CD4-positive, alpha-beta T cell (primary cell): ENCODE data around the gene DRAM1. TPM values are rescaled to one million over a fixed set of nuclear protein-coding genes. Genes with fewer than 3 reads are reported as not detected.
"Not testable (repeated sequence)": the region's sequence is repeated elsewhere in the genome, so short reads cannot be mapped to it uniquely, and the experiment has no call there.

ENCODE experiments used
- ATAC-seq: fragments of 200-7000 bp; cut with Tn5 transposase; one replicate; pipeline ENCODE4 v1.10.0; 2022; ENCODE audit warnings: mild to moderate bottlenecking; ENCODE audit not compliant: poor library complexity
- CTCF ChIA-PET: fragments of 350-600 bp; sonication (Branson Sonifier 250); formaldehyde crosslinking; loops from one replicate; lab custom pipeline; 2021; ENCODE audit warnings: antibody characterized with exemption, inconsistent platforms; lab: Charles Lee
- POLR2A ChIA-PET: fragments of 350-600 bp; sonication (Branson Sonifier 250); formaldehyde crosslinking; loops from one replicate; lab custom pipeline; 2021; ENCODE audit warnings: antibody characterized with exemption, inconsistent platforms; lab: Charles Lee
- DNase-seq, 14 experiments: peaks; one replicate each; pipeline ENCODE4 v3.0.0-alpha.2; 2013 to 2020; ENCODE audit warnings: mixed read lengths in 2 of 14
- H3K27ac ChIP-seq, 2 donors: one replicate each; pipeline versions ENCODE4 v1.5.1 to v1.7.0; 2013; ENCODE audit warnings: low read length in 2 of 2, low read depth in 1 of 2, mild to moderate bottlenecking in 1 of 2
- H3K27me3 ChIP-seq, 2 experiments: 1 replicate in 1 of 2; 2 replicates in 1 of 2; pipeline versions ENCODE4 v1.6.1 to v1.7.0; 2013; ENCODE audit warnings: low read length in 2 of 2, control low read depth in 1 of 2, mild to moderate bottlenecking in 1 of 2, moderate library complexity in 1 of 2; ENCODE audit not compliant: insufficient read depth in 2 of 2, control insufficient read depth in 1 of 2
- H3K36me3 ChIP-seq: one replicate; pipeline ENCODE4 v1.6.1; 2013; ENCODE audit warnings: low read length, control low read depth; ENCODE audit not compliant: insufficient read depth
- H3K4me1 ChIP-seq: one replicate; pipeline ENCODE4 v1.6.1; 2013; ENCODE audit warnings: low read length, control low read depth; ENCODE audit not compliant: insufficient read depth
- H3K4me3 ChIP-seq: one replicate; pipeline ENCODE4 v1.5.1; 2013; ENCODE audit warnings: mild to moderate bottlenecking, low read length, moderate library complexity
- H3K9me3 ChIP-seq, 2 experiments: 1 replicate in 1 of 2; 2 replicates in 1 of 2; pipeline versions ENCODE4 v1.6.1 to v1.7.0; 2013; ENCODE audit warnings: low read length in 2 of 2, mild to moderate bottlenecking in 2 of 2, control low read depth in 1 of 2, moderate library complexity in 1 of 2; ENCODE audit not compliant: control insufficient read depth in 1 of 2, insufficient read depth in 1 of 2
- H3K27ac Mint-ChIP-seq: one replicate; pipeline ENCODE4 v1.8.0; 2020; ENCODE audit warnings: mixed read lengths
- H3K27me3 Mint-ChIP-seq: one replicate; pipeline ENCODE4 v1.8.0; 2021; ENCODE audit warnings: mixed read lengths
- H3K36me3 Mint-ChIP-seq: one replicate; pipeline ENCODE4 v1.8.0; 2021; ENCODE audit warnings: low read depth, mixed read lengths
- H3K4me1 Mint-ChIP-seq: one replicate; pipeline ENCODE4 v1.8.0; 2021; ENCODE audit warnings: low read depth, mixed read lengths
- H3K4me3 Mint-ChIP-seq: one replicate; pipeline ENCODE4 v1.8.0; 2020; ENCODE audit warnings: mild to moderate bottlenecking, mixed read lengths
- H3K9me3 Mint-ChIP-seq: one replicate; pipeline ENCODE4 v1.8.0; 2020; ENCODE audit warnings: mixed read lengths
- intact Hi-C, 2 experiments: fragments of 100-400 bp; cut with DNase I in 1 of 2; cut with micrococcal nuclease in 1 of 2; formaldehyde crosslinking; loops; one replicate each; pipeline versions ENCODE4 v1.15.1 to v1.9.0; 2023 to 2025; cut with DNase I, micrococcal nuclease
- total RNA-seq, 174 experiments: library from RNA in 2 of 174; stranded (reverse) in 2 of 174; gene quantifications; one replicate each; pipeline ENCODE4 v1.2.3 and lab custom pipeline; 2021 to 2026
- TF ChIP-seq, protein P1 (sequence below): fragments of 200-600 bp; IDR thresholded peaks from one replicate; pipeline ENCODE4 v1.8.0; 2022; ENCODE audit warnings: antibody characterized with exemption, mild to moderate bottlenecking

Gene DRAM1
- total RNA-seq, 2 experiments from 2014 or later: 1.3 to 1.6 TPM

GRCh38 chr12:101862245-101862644 is 15.1 kb upstream of the DRAM1 start:
- Histone ChIP-seq H3K4me1 (no peaks in the 10 kb centered on the region), H3K27me3 (no peaks in the 10 kb centered on the region), H3K27ac (no peak overlapping the region), H3K36me3 (no peaks in the 10 kb centered on the region), H3K4me3 (no peak overlapping the region), H3K9me3 (peaks cover 0 to 8% of the 10 kb centered on the region in 2 experiments)
- Mint-ChIP-seq H3K4me3 (no peak overlapping the region), H3K9me3 (no peaks in the 10 kb centered on the region), H3K27ac (no peak overlapping the region), H3K27me3 (no peaks in the 10 kb centered on the region), H3K36me3 (no peaks in the 10 kb centered on the region), H3K4me1 (no peaks in the 10 kb centered on the region)
- ChIA-PET POLR2A (no interaction called here), CTCF (no interaction called here)
- ATAC-seq (no peak), DNase-seq (no peak)
- TF ChIP-seq, protein P1, sequence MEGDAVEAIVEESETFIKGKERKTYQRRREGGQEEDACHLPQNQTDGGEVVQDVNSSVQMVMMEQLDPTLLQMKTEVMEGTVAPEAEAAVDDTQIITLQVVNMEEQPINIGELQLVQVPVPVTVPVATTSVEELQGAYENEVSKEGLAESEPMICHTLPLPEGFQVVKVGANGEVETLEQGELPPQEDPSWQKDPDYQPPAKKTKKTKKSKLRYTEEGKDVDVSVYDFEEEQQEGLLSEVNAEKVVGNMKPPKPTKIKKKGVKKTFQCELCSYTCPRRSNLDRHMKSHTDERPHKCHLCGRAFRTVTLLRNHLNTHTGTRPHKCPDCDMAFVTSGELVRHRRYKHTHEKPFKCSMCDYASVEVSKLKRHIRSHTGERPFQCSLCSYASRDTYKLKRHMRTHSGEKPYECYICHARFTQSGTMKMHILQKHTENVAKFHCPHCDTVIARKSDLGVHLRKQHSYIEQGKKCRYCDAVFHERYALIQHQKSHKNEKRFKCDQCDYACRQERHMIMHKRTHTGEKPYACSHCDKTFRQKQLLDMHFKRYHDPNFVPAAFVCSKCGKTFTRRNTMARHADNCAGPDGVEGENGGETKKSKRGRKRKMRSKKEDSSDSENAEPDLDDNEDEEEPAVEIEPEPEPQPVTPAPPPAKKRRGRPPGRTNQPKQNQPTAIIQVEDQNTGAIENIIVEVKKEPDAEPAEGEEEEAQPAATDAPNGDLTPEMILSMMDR: no peak
- intact Hi-C loops: no loop called here

GRCh38 chr12:101863981-101864380 is 13.4 kb upstream of the DRAM1 start:
- H3K36me3 ChIP-seq: no peaks in the 10 kb centered on the region
- peaks cover 0 to 8% of the 10 kb centered on the region in 2 experiments for H3K9me3 ChIP-seq
- CTCF ChIA-PET: no interaction called here
- DNase-seq (peak in 1 of 14 experiments; percentile 31), ATAC-seq (no peak)
- Mint-ChIP-seq H3K4me3 (no peak overlapping the region), H3K36me3 (no peaks in the 10 kb centered on the region), H3K27me3 (no peaks in the 10 kb centered on the region), H3K4me1 (no peaks in the 10 kb centered on the region), H3K9me3 (no peaks in the 10 kb centered on the region), H3K27ac (no peak overlapping the region)
- no peak overlapping the region for H3K27ac ChIP-seq
- no peak overlapping the region for H3K4me3 ChIP-seq
- TF ChIP-seq, protein P1: no peak
- POLR2A ChIA-PET: interaction anchor here (0.6 kb wide), 1 partner anchor 90 kb away, joined by 3 read pairs; no protein-coding TSS in a partner anchor
- intact Hi-C loops: no loop called here
- no peaks in the 10 kb centered on the region for H3K4me1 ChIP-seq
- no peaks in the 10 kb centered on the region for H3K27me3 ChIP-seq

- peaks cover 0 to 8% of the 10 kb centered on the region in 2 experiments for H3K9me3 ChIP-seq
- Mint-ChIP-seq H3K36me3 (no peaks in the 10 kb centered on the region), H3K27ac (no peak overlapping the region), H3K4me1 (no peaks in the 10 kb centered on the region), H3K9me3 (no peaks in the 10 kb centered on the region), H3K27me3 (no peaks in the 10 kb centered on the region), H3K4me3 (no peak overlapping the region)
- no peak overlapping the region for H3K27ac ChIP-seq
- no peak for ATAC-seq
- H3K27me3 ChIP-seq: no peaks in the 10 kb centered on the region
- TF ChIP-seq, protein P1: no peak
- no peaks in the 10 kb centered on the region for H3K4me1 ChIP-seq
- ChIA-PET POLR2A (no interaction called here), CTCF (interaction anchor here (1.5 kb wide), 1 partner anchor 36 kb away, joined by 4 read pairs; the partner anchor contains the start of gene GNPTAB)
- H3K4me3 ChIP-seq: no peak overlapping the region
- H3K36me3 ChIP-seq: no peaks in the 10 kb centered on the region
- no peak for DNase-seq
- intact Hi-C loops: no loop called here
These were observed 10.6 kb upstream of the DRAM1 start for GRCh38 chr12:101866615-101867373.

DNA sequence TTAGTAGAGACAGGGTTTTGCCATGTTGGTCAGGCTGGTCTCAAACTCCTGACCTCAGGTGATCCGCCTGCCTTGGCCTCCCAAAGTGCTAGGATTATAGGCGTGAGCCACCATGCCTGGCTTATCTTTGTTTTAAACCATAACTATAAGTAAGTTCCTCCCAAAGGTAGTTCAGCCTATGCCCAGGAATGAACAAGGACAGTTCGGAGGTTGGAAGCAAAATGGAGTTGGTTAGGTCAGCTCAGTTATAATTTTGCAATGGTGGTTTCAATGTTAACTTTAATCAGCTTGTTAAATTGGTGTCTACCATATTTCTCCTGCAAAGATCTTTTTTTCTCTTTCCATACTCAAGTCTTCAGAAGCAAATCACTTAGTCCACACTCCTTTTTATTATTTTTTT is 9.8 kb upstream of the DRAM1 start:
- H3K9me3 Mint-ChIP-seq, ATAC-seq, POLR2A ChIA-PET, H3K4me3 ChIP-seq, H3K4me1 Mint-ChIP-seq, DNase-seq, H3K27me3 ChIP-seq, intact Hi-C loops, H3K36me3 Mint-ChIP-seq, H3K4me1 ChIP-seq, H3K27ac ChIP-seq, H3K9me3 ChIP-seq, H3K36me3 ChIP-seq, H3K27ac Mint-ChIP-seq, H3K4me3 Mint-ChIP-seq, H3K27me3 Mint-ChIP-seq: not testable (repeated sequence)
- CTCF ChIA-PET: interaction anchor here (0.7 to 1.5 kb wide), 2 partner anchors 37 to 77 kb away, joined by 3 to 4 read pairs; partner anchors contain the start of gene GNPTAB
